Uterus (tissue), 4 donors: ENCODE results near the gene LIMS2. TPM values are rescaled to one million over a fixed set of nuclear protein-coding genes. Genes with fewer than 3 reads are reported as not detected.
A peak's percentile ranks its signal among the peaks of the same experiment; 100 is the strongest.

Experiments
- DNase-seq, 2 donors: peaks; one replicate each; pipeline ENCODE4 v3.0.0-alpha.2; 2019 to 2020
- H3K27ac ChIP-seq, 2 donors: fragments of 200-600 bp; sonication (generic); 1 replicate in 1 of 2; 2 replicates in 1 of 2; pipeline ENCODE4 v1.5.1; 2016 to 2018
- H3K27me3 ChIP-seq, 2 donors: fragments of 200-600 bp; sonication (generic); one replicate each; pipeline ENCODE4 v1.5.1; 2018 to 2019; ENCODE audit warnings: control low read depth in 1 of 2
- H3K36me3 ChIP-seq, 2 donors: fragments of 200-600 bp; sonication (generic); one replicate each; pipeline ENCODE4 v1.5.1; 2019; ENCODE audit warnings: control low read depth in 1 of 2
- H3K4me1 ChIP-seq, 2 donors: fragments of 200-600 bp; sonication (generic); one replicate each; pipeline ENCODE4 v1.5.1; 2018 to 2019; ENCODE audit warnings: control low read depth in 1 of 2
- H3K4me3 ChIP-seq, 2 donors: fragments of 200-600 bp; sonication (generic); 1 replicate in 1 of 2; 2 replicates in 1 of 2; pipeline ENCODE4 v1.5.1; 2018 to 2019; ENCODE audit warnings: mild to moderate bottlenecking in 1 of 2
- H3K9me3 ChIP-seq, 2 donors: fragments of 200-600 bp; sonication (generic); one replicate each; pipeline ENCODE4 v1.5.1; 2019; ENCODE audit warnings: control low read depth in 1 of 2
- POLR2A ChIP-seq, 2 donors: fragments of 450-650 bp; IDR thresholded peaks; one replicate each; pipeline ENCODE4 v1.6.1; 2016; ENCODE audit warnings: antibody characterized with exemption in 2 of 2, mild to moderate bottlenecking in 1 of 2, moderate library complexity in 1 of 2
- intact Hi-C: fragments of 100-400 bp; cut with DNase I; formaldehyde crosslinking; loops from one replicate; pipeline ENCODE4 v1.15.1; 2023; ENCODE audit warnings: low total_unique reads
- total RNA-seq, 4 donors: library from RNA; depleted of rRNA in 3 of 4; stranded (reverse); fragments of >200 nt in 3 of 4; gene quantifications; one replicate each; pipeline versions ENCODE4 v1.1.0 to v1.2.4, GENCODE V29; 2014 to 2023
- TF ChIP-seq, protein P1 (sequence below), 4 experiments: fragments of 200-600 bp in 2 of 4; fragments of 450-650 bp in 2 of 4; sonication (generic) in 2 of 4; IDR thresholded peaks; one replicate each; pipeline ENCODE4 v1.5.1; 2016 to 2019; ENCODE audit warnings: antibody characterized with exemption in 4 of 4, mild to moderate bottlenecking in 2 of 4, moderate library complexity in 1 of 4
- donor health status: DM: yes; HTN: yes; CAD: no.

The LIMS2 gene
- total RNA-seq, 4 donors from 2014 or later = 15.8 to 298 (median 66.2) TPM

GRCh38 chr2:127670055-127670956 lies 5.0 kb downstream of the LIMS2 start:
- intact Hi-C loops = no loop called here
- Histone ChIP-seq H3K27me3 (no peaks in the 10 kb centered on the region), H3K36me3 (no peaks in the 10 kb centered on the region), H3K4me3 (no peak overlapping the region), H3K9me3 (no peaks in the 10 kb centered on the region), H3K27ac (peak overlapping the region; percentile 54 to 78), H3K4me1 (peaks cover 0 to 5% of the 10 kb centered on the region in 2 donors)
- DNase-seq = no peak
- TF ChIP-seq, protein P1, sequence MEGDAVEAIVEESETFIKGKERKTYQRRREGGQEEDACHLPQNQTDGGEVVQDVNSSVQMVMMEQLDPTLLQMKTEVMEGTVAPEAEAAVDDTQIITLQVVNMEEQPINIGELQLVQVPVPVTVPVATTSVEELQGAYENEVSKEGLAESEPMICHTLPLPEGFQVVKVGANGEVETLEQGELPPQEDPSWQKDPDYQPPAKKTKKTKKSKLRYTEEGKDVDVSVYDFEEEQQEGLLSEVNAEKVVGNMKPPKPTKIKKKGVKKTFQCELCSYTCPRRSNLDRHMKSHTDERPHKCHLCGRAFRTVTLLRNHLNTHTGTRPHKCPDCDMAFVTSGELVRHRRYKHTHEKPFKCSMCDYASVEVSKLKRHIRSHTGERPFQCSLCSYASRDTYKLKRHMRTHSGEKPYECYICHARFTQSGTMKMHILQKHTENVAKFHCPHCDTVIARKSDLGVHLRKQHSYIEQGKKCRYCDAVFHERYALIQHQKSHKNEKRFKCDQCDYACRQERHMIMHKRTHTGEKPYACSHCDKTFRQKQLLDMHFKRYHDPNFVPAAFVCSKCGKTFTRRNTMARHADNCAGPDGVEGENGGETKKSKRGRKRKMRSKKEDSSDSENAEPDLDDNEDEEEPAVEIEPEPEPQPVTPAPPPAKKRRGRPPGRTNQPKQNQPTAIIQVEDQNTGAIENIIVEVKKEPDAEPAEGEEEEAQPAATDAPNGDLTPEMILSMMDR (IDR thresholded peaks at IDR 0.05) = no peak
- no peak for TF ChIP-seq POLR2A (IDR thresholded peaks at IDR 0.05)

DNA sequence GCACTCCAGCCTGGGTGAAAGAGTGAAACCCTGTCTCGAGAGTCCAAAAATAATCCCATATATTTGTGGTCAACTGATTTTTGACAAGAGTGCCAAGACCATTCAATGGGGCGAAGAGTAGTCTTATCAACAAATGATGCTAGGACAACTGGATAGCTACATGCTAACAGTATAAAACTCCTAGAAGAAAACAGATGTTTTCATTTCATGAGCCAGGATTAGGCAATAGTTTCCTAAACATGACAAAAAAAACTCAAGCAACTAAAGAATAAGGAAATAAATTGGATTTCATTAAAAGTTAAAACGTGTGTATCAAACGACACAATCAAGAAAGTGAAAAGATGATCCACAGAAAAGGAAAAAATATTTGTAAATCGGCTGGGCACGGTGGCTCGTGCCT lies 6.3 kb downstream of the LIMS2 start:
- Histone ChIP-seq H3K9me3 (no peaks in the 10 kb centered on the region), H3K27ac (peak overlapping the region in 1 of 2 donors; percentile 8), H3K4me3 (no peak overlapping the region), H3K36me3 (no peaks in the 10 kb centered on the region), H3K27me3 (no peaks in the 10 kb centered on the region), H3K4me1 (peaks cover 0 to 7% of the 10 kb centered on the region in 2 donors)
- TF ChIP-seq POLR2A (IDR thresholded peaks at IDR 0.05) = no peak
- TF ChIP-seq, protein P1 (IDR thresholded peaks at IDR 0.05) = no peak
- intact Hi-C loops = no loop called here
- DNase-seq = no peak

DNA sequence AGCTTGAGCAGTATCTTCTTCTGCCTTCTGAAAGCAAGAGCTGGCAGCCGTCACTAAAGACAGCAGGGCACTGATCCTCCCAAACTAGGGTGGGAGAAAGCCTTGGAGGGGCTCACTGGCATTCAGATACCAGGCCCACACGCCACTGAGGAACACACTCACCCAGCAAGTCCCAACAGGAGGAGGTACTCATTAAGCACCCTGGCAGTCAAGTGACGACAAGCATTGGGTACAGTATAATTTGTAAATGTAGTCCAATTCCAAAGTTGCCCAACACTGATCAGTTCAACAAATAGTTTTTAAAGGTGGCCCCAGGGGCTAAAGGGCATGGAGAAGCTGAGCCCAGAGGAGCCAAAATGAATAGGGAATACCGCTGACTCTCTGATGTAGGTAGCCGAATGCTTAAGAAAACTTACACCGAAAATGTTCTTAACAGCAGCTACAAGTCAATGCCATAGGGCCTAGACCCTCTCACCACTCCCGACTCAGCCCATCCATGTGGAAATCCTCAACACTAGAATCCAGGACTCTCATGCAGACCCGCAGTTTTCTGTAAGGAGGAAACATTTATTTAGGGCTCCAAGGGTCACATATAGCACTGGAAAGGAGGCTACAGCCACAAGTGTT lies 9.9 kb downstream of the LIMS2 start:
- DNase-seq = no peak
- Histone ChIP-seq H3K27me3 (no peaks in the 10 kb centered on the region), H3K4me1 (peaks cover 0 to 37% of the 10 kb centered on the region in 2 donors), H3K4me3 (no peak overlapping the region), H3K36me3 (no peaks in the 10 kb centered on the region), H3K27ac (peak overlapping the region; percentile 75 to 77), H3K9me3 (no peaks in the 10 kb centered on the region)
- intact Hi-C loops = no loop called here
- no peak for TF ChIP-seq POLR2A (IDR thresholded peaks at IDR 0.05)
- TF ChIP-seq, protein P1 (IDR thresholded peaks at IDR 0.05) = no peak

DNA sequence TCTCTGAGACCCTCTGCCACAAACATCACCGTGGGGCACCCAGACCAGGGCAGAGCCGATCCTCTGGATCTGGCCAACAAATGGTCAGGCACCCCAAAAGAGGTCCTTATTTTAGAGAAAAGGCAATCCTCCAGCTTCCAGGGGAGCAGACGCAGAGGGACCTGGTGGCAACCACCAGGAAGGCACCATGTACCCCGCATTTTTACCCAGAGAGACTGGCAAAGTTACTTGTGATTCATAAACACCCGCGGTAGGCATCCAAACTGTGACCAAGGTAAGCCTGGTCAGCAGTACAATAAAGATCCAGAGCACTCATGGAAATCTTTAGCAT lies 10.5 kb downstream of the LIMS2 start:
- Histone ChIP-seq H3K4me1 (peaks cover 0 to 37% of the 10 kb centered on the region in 2 donors), H3K27me3 (no peaks in the 10 kb centered on the region), H3K36me3 (no peaks in the 10 kb centered on the region), H3K4me3 (peak overlapping the region in 1 of 2 donors; percentile 28), H3K27ac (peak overlapping the region; percentile 75 to 77), H3K9me3 (no peaks in the 10 kb centered on the region)
- TF ChIP-seq POLR2A (IDR thresholded peaks at IDR 0.05) = no peak
- TF ChIP-seq, protein P1 (IDR thresholded peaks at IDR 0.05) = no peak
- no peak for DNase-seq
- intact Hi-C loops = no loop called here
